ENCODE measurements around the gene CHCHD3. TPM values are rescaled to one million over a fixed set of nuclear protein-coding genes. Genes with fewer than 3 reads are reported as not detected.

CHCHD3 gene
- total RNA-seq, 3 donors from 2014 or later, result 71.9 to 76.4 (median 72.9) TPM

- TF ChIP-seq, protein P1, sequence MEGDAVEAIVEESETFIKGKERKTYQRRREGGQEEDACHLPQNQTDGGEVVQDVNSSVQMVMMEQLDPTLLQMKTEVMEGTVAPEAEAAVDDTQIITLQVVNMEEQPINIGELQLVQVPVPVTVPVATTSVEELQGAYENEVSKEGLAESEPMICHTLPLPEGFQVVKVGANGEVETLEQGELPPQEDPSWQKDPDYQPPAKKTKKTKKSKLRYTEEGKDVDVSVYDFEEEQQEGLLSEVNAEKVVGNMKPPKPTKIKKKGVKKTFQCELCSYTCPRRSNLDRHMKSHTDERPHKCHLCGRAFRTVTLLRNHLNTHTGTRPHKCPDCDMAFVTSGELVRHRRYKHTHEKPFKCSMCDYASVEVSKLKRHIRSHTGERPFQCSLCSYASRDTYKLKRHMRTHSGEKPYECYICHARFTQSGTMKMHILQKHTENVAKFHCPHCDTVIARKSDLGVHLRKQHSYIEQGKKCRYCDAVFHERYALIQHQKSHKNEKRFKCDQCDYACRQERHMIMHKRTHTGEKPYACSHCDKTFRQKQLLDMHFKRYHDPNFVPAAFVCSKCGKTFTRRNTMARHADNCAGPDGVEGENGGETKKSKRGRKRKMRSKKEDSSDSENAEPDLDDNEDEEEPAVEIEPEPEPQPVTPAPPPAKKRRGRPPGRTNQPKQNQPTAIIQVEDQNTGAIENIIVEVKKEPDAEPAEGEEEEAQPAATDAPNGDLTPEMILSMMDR (IDR thresholded peaks at IDR 0.05), result no peak
- no peak for ATAC-seq
- peaks cover 9% of the 10 kb centered on the region for H3K4me1 ChIP-seq (ENCODE audit: low read depth)
- H3K4me3 ChIP-seq, result no peak overlapping the region
- intact Hi-C loops (cut with DNase I, micrococcal nuclease), result no loop called here
- H3K36me3 ChIP-seq (ENCODE audit: low read depth), result no peaks in the 10 kb centered on the region
- no peaks in the 10 kb centered on the region for H3K9me3 ChIP-seq
- no peak for DNase-seq
Observed at GRCh38 chr7:132877573-132877972, 204.3 kb downstream of the CHCHD3 start.

DNA sequence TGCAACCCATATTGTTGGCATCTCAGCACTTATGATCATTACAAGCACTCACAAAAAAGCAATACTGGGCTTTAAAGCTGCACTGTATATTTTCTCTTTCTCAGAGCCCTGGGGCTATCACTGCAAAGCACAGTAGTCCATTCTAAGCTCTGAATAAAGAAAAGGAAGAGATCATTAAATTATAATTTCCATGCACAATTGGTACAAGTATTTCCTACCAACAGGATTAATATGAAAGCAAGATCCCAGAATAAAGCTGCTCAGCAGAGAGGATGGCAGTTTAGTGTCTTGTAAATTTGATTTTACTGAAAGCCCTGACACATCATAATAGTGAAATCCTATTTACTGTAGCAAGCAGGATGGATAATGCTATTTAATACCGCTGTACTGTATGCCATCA, 205.3 kb downstream of the CHCHD3 start:
- Histone ChIP-seq H3K4me1 (ENCODE audit: low read depth) (peaks cover 9% of the 10 kb centered on the region), H3K9me3 (no peaks in the 10 kb centered on the region), H3K4me3 (no peak overlapping the region), H3K36me3 (ENCODE audit: low read depth) (no peaks in the 10 kb centered on the region)
- intact Hi-C loops (cut with DNase I, micrococcal nuclease), result no loop called here
- TF ChIP-seq, protein P1 (IDR thresholded peaks at IDR 0.05), result no peak
- no peak for ATAC-seq
- no peak for DNase-seq

- TF ChIP-seq, protein P1 (IDR thresholded peaks at IDR 0.05), result no peak
- ATAC-seq, result no peak
- DNase-seq, result no peak
- Histone ChIP-seq H3K9me3 (no peaks in the 10 kb centered on the region), H3K4me1 (ENCODE audit: low read depth) (no peaks in the 10 kb centered on the region), H3K4me3 (no peak overlapping the region), H3K36me3 (ENCODE audit: low read depth) (no peaks in the 10 kb centered on the region)
- intact Hi-C loops (cut with DNase I, micrococcal nuclease), result no loop called here
Observed at GRCh38 chr7:132872034-132872433, 209.9 kb downstream of the CHCHD3 start.

- H3K9me3 ChIP-seq, result no peaks in the 10 kb centered on the region
- intact Hi-C loops (cut with DNase I, micrococcal nuclease), result no loop called here
- ATAC-seq (no peak), DNase-seq (no peak)
- H3K36me3 ChIP-seq (ENCODE audit: low read depth), result no peaks in the 10 kb centered on the region
- no peaks in the 10 kb centered on the region for H3K4me1 ChIP-seq (ENCODE audit: low read depth)
- H3K4me3 ChIP-seq, result no peak overlapping the region
- TF ChIP-seq, protein P1 (IDR thresholded peaks at IDR 0.05), result no peak
Observed at GRCh38 chr7:132871419-132871818, 210.5 kb downstream of the CHCHD3 start.

DNA sequence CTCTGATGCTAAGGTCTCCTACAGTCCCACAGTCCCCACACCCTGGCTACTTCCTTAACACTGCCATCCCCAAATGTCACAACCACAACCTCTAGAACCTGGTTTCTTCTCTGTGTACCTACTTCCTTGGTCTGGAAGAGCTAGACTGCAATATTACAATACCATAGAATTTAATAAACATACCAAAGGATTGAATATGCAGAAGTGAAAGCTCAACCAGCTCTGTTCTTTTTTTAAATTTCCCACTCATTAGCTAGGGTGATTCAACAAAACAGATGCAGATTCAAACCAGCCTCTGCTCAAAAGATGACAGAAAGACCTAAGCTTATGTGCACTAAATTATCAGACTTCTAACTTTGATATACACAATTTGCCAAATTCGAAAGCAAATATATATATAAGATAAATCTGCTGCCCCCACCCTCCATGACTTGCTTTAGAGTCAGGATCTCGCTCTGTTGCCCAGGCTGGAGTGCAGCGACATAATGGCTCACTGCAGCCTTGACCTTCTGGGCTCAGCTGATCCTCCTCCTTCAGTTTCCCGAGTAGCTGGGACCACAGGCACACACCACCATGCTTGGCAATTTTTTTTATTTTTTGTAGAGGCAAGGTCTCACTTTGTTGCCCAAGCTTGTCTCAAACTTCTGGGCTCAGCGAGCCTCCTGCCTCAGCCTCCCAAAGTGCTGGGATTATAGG, 212.6 kb downstream of the CHCHD3 start:
- Histone ChIP-seq H3K9me3 (no peaks in the 10 kb centered on the region), H3K4me1 (ENCODE audit: low read depth) (no peaks in the 10 kb centered on the region), H3K4me3 (no peak overlapping the region), H3K36me3 (ENCODE audit: low read depth) (no peaks in the 10 kb centered on the region)
- DNase-seq, result no peak
- ATAC-seq, result no peak
- TF ChIP-seq, protein P1 (IDR thresholded peaks at IDR 0.05), result no peak
- intact Hi-C loops (cut with DNase I, micrococcal nuclease), result no loop called here

All from mucosa of descending colon (tissue), 3 donors.